ENCODE measurements around the gene C12orf57. TPM values are rescaled to one million over a fixed set of nuclear protein-coding genes. Genes with fewer than 3 reads are reported as not detected.
A peak's percentile ranks its signal among the peaks of the same experiment; 100 is the strongest.

Gene C12orf57
- total RNA-seq, 1 donor from 2014 or later = 227 TPM

DNA sequence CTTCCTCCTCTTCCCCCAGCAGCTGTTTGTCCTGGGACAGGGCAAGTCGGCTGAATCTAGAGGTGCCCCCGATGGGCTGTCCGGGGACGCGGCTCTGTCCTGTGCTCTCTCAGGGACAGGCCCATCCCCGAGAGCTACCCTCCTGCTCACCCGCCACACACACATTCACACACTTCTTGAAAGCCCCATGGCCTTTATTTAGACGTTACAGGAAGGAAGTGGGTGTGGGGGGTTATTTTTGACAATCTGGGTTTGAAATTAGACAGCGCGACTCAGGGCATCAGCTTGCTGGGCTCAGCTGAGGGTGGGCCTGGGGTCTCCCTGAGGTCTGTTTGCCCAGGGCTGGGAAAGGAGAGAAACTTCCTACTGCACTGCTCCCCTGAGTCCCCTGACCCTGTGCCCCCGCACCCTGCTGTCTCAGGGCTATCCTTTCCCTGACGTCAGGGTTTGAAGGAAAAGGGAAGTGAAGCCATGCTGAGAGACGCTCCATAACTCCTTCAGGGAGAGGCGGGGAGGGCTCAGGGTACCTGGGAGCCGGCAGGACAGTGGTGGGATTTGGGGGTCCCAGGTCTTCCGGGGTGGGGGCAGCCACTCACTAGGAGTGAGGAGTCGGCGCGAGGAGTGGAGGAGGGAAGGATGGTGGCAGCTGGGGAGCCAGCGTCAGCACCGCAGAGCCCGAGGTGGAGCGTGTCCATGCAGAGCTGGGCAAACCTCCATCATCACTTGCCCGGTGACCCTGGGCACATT is 15.4 kb downstream of the C12orf57 start:
- Histone ChIP-seq H3K9me3 (replicated peaks) (no peaks in the 10 kb centered on the region), H3K4me3 (peak overlapping the region; percentile 48), H3K27me3 (ENCODE audit: low read depth) (no peaks in the 10 kb centered on the region), H3K36me3 (no peaks in the 10 kb centered on the region), H3K4me1 (peaks cover 55% of the 10 kb centered on the region), H3K27ac (replicated peaks) (peak overlapping the region; percentile 86)
- intact Hi-C loops (cut with micrococcal nuclease) = no loop called here
- peak; percentile 35 for DNase-seq
- TF ChIP-seq, protein P1, sequence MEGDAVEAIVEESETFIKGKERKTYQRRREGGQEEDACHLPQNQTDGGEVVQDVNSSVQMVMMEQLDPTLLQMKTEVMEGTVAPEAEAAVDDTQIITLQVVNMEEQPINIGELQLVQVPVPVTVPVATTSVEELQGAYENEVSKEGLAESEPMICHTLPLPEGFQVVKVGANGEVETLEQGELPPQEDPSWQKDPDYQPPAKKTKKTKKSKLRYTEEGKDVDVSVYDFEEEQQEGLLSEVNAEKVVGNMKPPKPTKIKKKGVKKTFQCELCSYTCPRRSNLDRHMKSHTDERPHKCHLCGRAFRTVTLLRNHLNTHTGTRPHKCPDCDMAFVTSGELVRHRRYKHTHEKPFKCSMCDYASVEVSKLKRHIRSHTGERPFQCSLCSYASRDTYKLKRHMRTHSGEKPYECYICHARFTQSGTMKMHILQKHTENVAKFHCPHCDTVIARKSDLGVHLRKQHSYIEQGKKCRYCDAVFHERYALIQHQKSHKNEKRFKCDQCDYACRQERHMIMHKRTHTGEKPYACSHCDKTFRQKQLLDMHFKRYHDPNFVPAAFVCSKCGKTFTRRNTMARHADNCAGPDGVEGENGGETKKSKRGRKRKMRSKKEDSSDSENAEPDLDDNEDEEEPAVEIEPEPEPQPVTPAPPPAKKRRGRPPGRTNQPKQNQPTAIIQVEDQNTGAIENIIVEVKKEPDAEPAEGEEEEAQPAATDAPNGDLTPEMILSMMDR (IDR thresholded peaks at IDR 0.05; ENCODE audit: borderline replicate concordance) = no peak

DNA sequence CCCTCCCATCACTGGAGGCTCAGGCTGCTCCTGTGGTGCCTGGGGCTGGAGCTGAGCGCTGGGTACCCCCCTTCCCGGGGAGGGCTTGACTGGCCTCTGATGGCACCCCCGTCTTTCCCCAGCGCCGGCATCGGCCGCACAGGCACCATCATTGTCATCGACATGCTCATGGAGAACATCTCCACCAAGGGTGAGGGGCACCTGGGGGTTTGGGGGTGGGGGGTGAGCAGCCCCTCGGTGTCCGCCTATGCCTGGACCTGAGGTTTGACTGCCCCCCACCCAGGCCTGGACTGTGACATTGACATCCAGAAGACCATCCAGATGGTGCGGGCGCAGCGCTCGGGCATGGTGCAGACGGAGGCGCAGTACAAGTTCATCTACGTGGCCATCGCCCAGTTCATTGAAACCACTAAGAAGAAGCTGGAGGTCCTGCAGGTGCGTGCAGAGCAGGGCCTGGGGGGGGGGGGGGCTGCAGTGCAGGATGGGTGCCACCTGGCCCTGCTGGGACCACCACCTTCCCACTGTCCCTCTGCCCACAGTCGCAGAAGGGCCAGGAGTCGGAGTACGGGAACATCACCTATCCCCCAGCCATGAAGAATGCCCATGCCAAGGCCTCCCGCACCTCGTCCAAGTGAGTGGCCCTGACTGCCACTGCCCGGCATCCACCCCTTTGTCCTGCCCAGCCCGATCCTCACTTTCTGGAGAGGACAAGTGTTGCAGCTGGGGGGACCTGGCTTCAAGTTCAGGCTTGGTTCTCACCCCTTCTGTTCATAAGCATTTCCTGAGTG is 16.2 kb downstream of the C12orf57 start:
- Histone ChIP-seq H3K27me3 (ENCODE audit: low read depth) (no peaks in the 10 kb centered on the region), H3K4me3 (peak overlapping the region; percentile 48), H3K27ac (replicated peaks) (peak overlapping the region; percentile 86), H3K4me1 (peaks cover 61% of the 10 kb centered on the region), H3K36me3 (no peaks in the 10 kb centered on the region), H3K9me3 (replicated peaks) (no peaks in the 10 kb centered on the region)
- TF ChIP-seq, protein P1 (IDR thresholded peaks at IDR 0.05; ENCODE audit: borderline replicate concordance) = no peak
- DNase-seq = peak; percentile 15
- intact Hi-C loops (cut with micrococcal nuclease) = loop anchor here (10.0 kb wide), 1 partner anchor 55 kb away; the partner anchor contains the start of gene LPCAT3

DNA sequence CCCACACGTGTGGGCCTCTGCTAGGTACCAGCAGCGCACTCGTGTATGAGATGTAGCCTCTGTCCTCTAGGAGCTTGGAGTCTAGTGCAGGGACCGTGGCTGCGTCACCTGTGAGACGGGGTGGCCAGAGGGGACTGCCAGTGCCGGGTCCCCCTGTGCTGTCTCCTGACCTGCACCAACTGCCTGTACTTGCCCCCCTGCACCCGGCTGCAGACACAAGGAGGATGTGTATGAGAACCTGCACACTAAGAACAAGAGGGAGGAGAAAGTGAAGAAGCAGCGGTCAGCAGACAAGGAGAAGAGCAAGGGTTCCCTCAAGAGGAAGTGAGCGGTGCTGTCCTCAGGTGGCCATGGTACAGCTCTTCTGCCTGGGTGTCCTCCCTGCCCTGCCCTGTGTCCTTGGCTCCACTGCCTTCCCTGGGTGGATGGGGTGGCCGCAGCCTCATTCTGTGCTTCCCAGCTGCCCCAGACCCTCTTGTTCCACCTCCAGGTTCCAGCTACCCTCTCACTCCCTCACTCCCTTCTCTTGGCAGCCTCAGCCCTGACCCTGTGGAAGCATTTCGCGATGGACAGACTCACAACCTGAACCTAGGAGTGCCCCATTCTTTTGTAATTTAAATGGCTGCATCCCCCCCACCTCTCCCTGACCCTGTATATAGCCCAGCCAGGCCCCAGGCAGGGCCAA is 16.9 kb downstream of the C12orf57 start:
- DNase-seq = peak; percentile 14
- H3K27me3 ChIP-seq (ENCODE audit: low read depth) = no peaks in the 10 kb centered on the region
- peaks cover 6% of the 10 kb centered on the region for H3K36me3 ChIP-seq
- TF ChIP-seq, protein P1 (IDR thresholded peaks at IDR 0.05; ENCODE audit: borderline replicate concordance) = no peak
- H3K27ac ChIP-seq (replicated peaks) = peak overlapping the region; percentile 86
- intact Hi-C loops (cut with micrococcal nuclease) = loop anchor here (10.0 kb wide), 1 partner anchor 54 kb away; the partner anchor contains the start of gene LPCAT3
- H3K9me3 ChIP-seq (replicated peaks) = no peaks in the 10 kb centered on the region
- peak overlapping the region; percentile 38 for H3K4me3 ChIP-seq
- peaks cover 68% of the 10 kb centered on the region for H3K4me1 ChIP-seq

DNA sequence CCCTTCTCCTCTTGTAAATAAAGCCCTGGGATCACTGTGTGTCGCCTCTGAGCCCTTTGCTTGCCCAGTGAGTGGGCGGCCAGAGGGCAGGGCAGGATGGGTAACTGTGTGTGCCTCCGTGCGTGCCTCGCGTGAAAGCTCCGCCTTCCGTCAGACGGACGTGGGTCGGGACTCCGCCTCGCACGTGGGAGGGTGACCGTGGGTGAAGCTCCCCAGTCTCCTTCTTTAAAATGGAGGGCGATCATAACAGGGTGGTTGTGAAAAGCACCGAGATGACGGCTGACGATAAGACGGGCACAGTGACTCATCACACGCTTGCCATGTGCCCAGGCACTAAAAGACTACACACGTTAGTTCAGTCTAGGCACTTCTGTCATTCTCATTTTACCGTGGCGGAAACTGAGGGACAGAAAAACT is 17.5 kb downstream of the C12orf57 start:
- Histone ChIP-seq H3K9me3 (replicated peaks) (no peaks in the 10 kb centered on the region), H3K27ac (replicated peaks) (peak overlapping the region; percentile 86), H3K4me1 (peaks cover 68% of the 10 kb centered on the region), H3K27me3 (ENCODE audit: low read depth) (no peaks in the 10 kb centered on the region), H3K36me3 (peaks cover 12% of the 10 kb centered on the region), H3K4me3 (peak overlapping the region; percentile 38)
- intact Hi-C loops (cut with micrococcal nuclease) = loop anchor here (10.0 kb wide), 1 partner anchor 54 kb away; the partner anchor contains the start of gene LPCAT3
- TF ChIP-seq, protein P1 (IDR thresholded peaks at IDR 0.05; ENCODE audit: borderline replicate concordance) = no peak
- peak; percentile 60 for DNase-seq

DNA sequence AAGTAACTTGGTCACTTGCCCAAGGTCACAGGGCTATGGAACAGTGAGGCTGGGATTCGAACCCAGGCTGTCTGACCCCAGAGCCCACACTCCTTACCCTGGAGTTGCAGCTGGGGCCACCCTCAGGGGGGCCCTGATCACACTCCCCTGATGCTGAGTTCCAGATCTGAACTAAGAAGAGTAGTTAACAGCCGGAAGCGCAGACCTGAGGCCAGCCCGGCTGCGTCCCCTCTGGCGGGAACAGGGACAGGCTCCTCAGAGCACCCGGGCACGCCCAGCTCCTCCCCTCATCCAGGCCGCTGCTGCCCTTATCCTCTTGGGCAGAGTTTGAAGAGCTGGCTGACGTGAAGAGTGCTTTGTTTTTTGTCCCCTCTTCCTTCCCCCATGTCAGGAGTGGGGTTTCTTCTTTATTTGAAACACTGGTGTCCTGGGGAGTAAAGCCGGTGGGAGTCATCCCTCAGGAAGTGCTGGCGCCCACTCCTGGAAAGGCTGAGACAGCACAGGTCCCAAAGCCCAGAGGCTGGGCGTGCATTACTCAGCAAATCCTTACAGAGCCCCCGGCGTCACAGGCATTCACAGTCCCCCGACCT is 18.0 kb downstream of the C12orf57 start:
- peak overlapping the region; percentile 38 for H3K4me3 ChIP-seq
- H3K27me3 ChIP-seq (ENCODE audit: low read depth) = no peaks in the 10 kb centered on the region
- no peaks in the 10 kb centered on the region for H3K9me3 ChIP-seq (replicated peaks)
- peak; percentile 53 for DNase-seq
- intact Hi-C loops (cut with micrococcal nuclease) = loop anchor here (10.0 kb wide), 1 partner anchor 53 kb away; the partner anchor contains the start of gene LPCAT3
- TF ChIP-seq, protein P1 (IDR thresholded peaks at IDR 0.05; ENCODE audit: borderline replicate concordance) = peak; percentile 52
- peak overlapping the region; percentile 86 for H3K27ac ChIP-seq (replicated peaks)
- H3K4me1 ChIP-seq = peaks cover 68% of the 10 kb centered on the region
- H3K36me3 ChIP-seq = peaks cover 17% of the 10 kb centered on the region

Data from left ventricle myocardium inferior (tissue), 1 donor.